Endothelial cell (in vitro differentiated cells): ENCODE results near the gene ACVR1B. TPM values are rescaled to one million over a fixed set of nuclear protein-coding genes. Genes with fewer than 3 reads are reported as not detected.

Experiments
- DNase-seq: peaks from one replicate; pipeline ENCODE4 v3.0.0; 2021; ENCODE audit warnings: low spot score
- H3K27ac Mint-ChIP-seq: one replicate; pipeline ENCODE4 v1.8.0; 2021; ENCODE audit warnings: mixed read lengths, inconsistent platforms; ENCODE audit not compliant: unreplicated experiment
- H3K27me3 Mint-ChIP-seq: one replicate; pipeline ENCODE4 v1.8.0; 2021; ENCODE audit warnings: mild to moderate bottlenecking, moderate library complexity, mixed read lengths, inconsistent platforms; ENCODE audit not compliant: unreplicated experiment
- H3K36me3 Mint-ChIP-seq: one replicate; pipeline ENCODE4 v1.8.0; 2021; ENCODE audit warnings: mild to moderate bottlenecking, low read depth, mixed read lengths, inconsistent platforms; ENCODE audit not compliant: unreplicated experiment
- H3K4me1 Mint-ChIP-seq: one replicate; pipeline ENCODE4 v1.8.0; 2021; ENCODE audit warnings: mild to moderate bottlenecking, mixed read lengths, inconsistent platforms; ENCODE audit not compliant: unreplicated experiment
- H3K4me3 Mint-ChIP-seq: one replicate; pipeline ENCODE4 v1.8.0; 2021; ENCODE audit warnings: mild to moderate bottlenecking, mixed read lengths, inconsistent platforms; ENCODE audit not compliant: unreplicated experiment
- H3K9me3 Mint-ChIP-seq: one replicate; pipeline ENCODE4 v1.8.0; 2021; ENCODE audit warnings: mixed read lengths, inconsistent platforms; ENCODE audit not compliant: unreplicated experiment
- CTCF ChIP-seq: fragments of 200-600 bp; sonication (generic); IDR thresholded peaks from one replicate; pipeline ENCODE4 v1.5.0; 2021; ENCODE audit warnings: antibody characterized with exemption; ENCODE audit not compliant: unreplicated experiment
- total RNA-seq: library from RNA; stranded (reverse); fragmentation: NEBNext Ultra II Directional; extraction: Animal tissue kit (Norgen Biotek cat#: 25700); gene quantifications from one replicate; pipeline ENCODE4 v1.2.1, GENCODE V29; 2021; ENCODE audit not compliant: unreplicated experiment

The ACVR1B gene
- total RNA-seq, 1 donor from 2014 or later = 30.5 TPM

GRCh38 chr12:51959211-51959610 is 7.7 kb downstream of the ACVR1B start:
- DNase-seq = no peak
- Mint-ChIP-seq H3K9me3 (no peaks in the 10 kb centered on the region), H3K4me1 (peaks cover 33% of the 10 kb centered on the region), H3K4me3 (no peak overlapping the region), H3K27ac (no peak overlapping the region), H3K27me3 (peaks cover 2% of the 10 kb centered on the region), H3K36me3 (peaks cover 6% of the 10 kb centered on the region)
- TF ChIP-seq CTCF = no peak

- Mint-ChIP-seq H3K27ac (no peak overlapping the region), H3K36me3 (peaks cover 10% of the 10 kb centered on the region), H3K27me3 (peaks cover 2% of the 10 kb centered on the region), H3K4me1 (peaks cover 26% of the 10 kb centered on the region), H3K9me3 (no peaks in the 10 kb centered on the region), H3K4me3 (no peak overlapping the region)
- DNase-seq = no peak
- TF ChIP-seq CTCF = no peak
Observed at GRCh38 chr12:51959921-51960320, 8.4 kb downstream of the ACVR1B start.

- Mint-ChIP-seq H3K36me3 (peaks cover 12% of the 10 kb centered on the region), H3K27me3 (no peaks in the 10 kb centered on the region), H3K4me3 (no peak overlapping the region), H3K9me3 (no peaks in the 10 kb centered on the region), H3K4me1 (peaks cover 26% of the 10 kb centered on the region), H3K27ac (no peak overlapping the region)
- no peak for DNase-seq
- TF ChIP-seq CTCF = no peak
Observed at GRCh38 chr12:51960488-51960887, 9.0 kb downstream of the ACVR1B start.

- no peaks in the 10 kb centered on the region for H3K27me3 Mint-ChIP-seq
- H3K36me3 Mint-ChIP-seq = peaks cover 16% of the 10 kb centered on the region
- DNase-seq = no peak
- no peaks in the 10 kb centered on the region for H3K9me3 Mint-ChIP-seq
- H3K4me3 Mint-ChIP-seq = no peak overlapping the region
- TF ChIP-seq CTCF = no peak
- H3K4me1 Mint-ChIP-seq = peaks cover 25% of the 10 kb centered on the region
- no peak overlapping the region for H3K27ac Mint-ChIP-seq
Observed at GRCh38 chr12:51960890-51961289, 9.4 kb downstream of the ACVR1B start.

GRCh38 chr12:51961834-51962233 is 10.3 kb downstream of the ACVR1B start:
- DNase-seq = no peak
- no peak overlapping the region for H3K27ac Mint-ChIP-seq
- peaks cover 17% of the 10 kb centered on the region for H3K36me3 Mint-ChIP-seq
- peaks cover 24% of the 10 kb centered on the region for H3K4me1 Mint-ChIP-seq
- no peaks in the 10 kb centered on the region for H3K27me3 Mint-ChIP-seq
- no peak overlapping the region for H3K4me3 Mint-ChIP-seq
- no peak for TF ChIP-seq CTCF
- H3K9me3 Mint-ChIP-seq = no peaks in the 10 kb centered on the region
